Gastrocnemius medialis (tissue), 4 donors: Measurements from ENCODE around the gene UNC5CL.

Experiments used
- POLR2A ChIP-seq, 2 donors: fragments of 450-650 bp; IDR thresholded peaks; one replicate each; pipeline ENCODE4 v1.6.1; 2017; ENCODE audit warnings: antibody characterized with exemption in 2 of 2, mild to moderate bottlenecking in 2 of 2, moderate library complexity in 2 of 2
- TF ChIP-seq, protein P1 (sequence below), 5 experiments: fragments of 450-650 bp in 3 of 5; fragments of 200-600 bp in 2 of 5; sonication (generic) in 2 of 5; IDR thresholded peaks in 4 of 5; conservative IDR thresholded peaks in 1 of 5; 1 replicate in 4 of 5; 2 replicates in 1 of 5; pipeline ENCODE4 v1.5.1; 2016 to 2019; ENCODE audit warnings: antibody characterized with exemption in 5 of 5, mild to moderate bottlenecking in 3 of 5, moderate library complexity in 3 of 5

DNA sequence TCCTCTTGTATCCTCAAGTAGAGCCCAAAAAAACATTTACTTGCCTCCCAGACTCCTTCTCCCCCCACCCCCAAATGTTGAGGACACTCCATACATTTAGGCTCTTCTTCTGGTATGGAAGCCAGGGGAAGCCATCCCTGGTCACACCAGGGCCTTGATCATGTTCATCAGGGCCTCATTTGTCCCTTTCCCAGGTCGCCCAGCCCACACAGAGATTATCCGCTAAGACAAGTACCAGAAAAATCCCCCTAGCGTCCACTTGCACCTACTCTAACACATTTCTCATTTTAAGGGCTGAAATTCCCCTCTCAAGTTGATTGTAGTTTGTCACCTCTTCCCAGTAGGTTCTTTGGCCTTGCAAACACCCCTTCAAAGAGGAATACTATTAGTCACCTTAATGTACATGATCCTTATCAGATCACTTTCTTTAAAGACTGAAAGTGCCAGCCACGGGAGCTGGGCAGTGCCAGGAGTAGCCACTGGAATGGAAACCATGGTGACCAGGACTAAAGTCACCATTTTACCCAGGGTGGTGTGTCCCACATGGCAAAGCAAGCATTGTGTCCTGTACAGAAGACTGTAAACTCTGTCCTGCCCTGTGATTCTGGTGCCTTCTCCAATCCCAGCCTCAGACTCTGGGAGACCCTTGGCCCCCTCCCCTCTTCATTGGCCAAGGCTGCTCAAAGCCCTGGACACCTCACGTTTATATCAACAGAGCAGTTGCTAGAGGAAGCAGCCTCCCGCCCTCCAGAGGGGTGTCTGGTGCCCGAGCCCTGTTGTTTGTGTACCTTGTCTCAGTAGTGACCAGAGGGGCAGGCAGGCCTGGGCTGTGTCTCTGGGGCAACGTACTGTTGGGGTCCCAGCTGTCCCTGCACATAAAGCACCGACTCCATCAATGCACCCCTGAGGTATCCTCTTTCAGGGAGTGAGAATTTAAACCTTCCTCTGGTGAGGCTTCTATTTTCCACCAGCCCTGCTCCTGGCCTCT, 9.0 kb upstream of the UNC5CL start:
- TF ChIP-seq, protein P1, sequence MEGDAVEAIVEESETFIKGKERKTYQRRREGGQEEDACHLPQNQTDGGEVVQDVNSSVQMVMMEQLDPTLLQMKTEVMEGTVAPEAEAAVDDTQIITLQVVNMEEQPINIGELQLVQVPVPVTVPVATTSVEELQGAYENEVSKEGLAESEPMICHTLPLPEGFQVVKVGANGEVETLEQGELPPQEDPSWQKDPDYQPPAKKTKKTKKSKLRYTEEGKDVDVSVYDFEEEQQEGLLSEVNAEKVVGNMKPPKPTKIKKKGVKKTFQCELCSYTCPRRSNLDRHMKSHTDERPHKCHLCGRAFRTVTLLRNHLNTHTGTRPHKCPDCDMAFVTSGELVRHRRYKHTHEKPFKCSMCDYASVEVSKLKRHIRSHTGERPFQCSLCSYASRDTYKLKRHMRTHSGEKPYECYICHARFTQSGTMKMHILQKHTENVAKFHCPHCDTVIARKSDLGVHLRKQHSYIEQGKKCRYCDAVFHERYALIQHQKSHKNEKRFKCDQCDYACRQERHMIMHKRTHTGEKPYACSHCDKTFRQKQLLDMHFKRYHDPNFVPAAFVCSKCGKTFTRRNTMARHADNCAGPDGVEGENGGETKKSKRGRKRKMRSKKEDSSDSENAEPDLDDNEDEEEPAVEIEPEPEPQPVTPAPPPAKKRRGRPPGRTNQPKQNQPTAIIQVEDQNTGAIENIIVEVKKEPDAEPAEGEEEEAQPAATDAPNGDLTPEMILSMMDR (IDR thresholded peaks at IDR 0.05 in 4 of 5, conservative IDR thresholded peaks at IDR 0.05 in 1 of 5): no peak
- no peak for TF ChIP-seq POLR2A (IDR thresholded peaks at IDR 0.05)
